Thoracic aorta (tissue), 2 donors: ENCODE measurements around the gene RANBP1. TPM values are rescaled to one million over a fixed set of nuclear protein-coding genes. Genes with fewer than 3 reads are reported as not detected.

Experiments used
- ATAC-seq: fragments of 150-250 bp; one replicate; pipeline ENCODE4 v1.8.0; 2017; ENCODE audit warnings: low read depth; ENCODE audit not compliant: insufficient number of reproducible peaks, low FRiP score
- DNase-seq: peaks from one replicate; pipeline ENCODE4 v3.0.0-alpha.2; 2020; ENCODE audit warnings: low spot score
- H3K27ac ChIP-seq, 2 donors: fragments of 200-600 bp; sonication (generic); 1 replicate in 1 of 2; 2 replicates in 1 of 2; pipeline ENCODE4 v1.5.1; 2016; ENCODE audit warnings: mild to moderate bottlenecking in 2 of 2, moderate library complexity in 2 of 2
- H3K27me3 ChIP-seq: fragments of 200-600 bp; sonication (generic); replicated peaks from 2 replicates; pipeline ENCODE4 v1.6.0; 2016; ENCODE audit warnings: mild to moderate bottlenecking; ENCODE audit not compliant: insufficient read depth
- H3K36me3 ChIP-seq: fragments of 200-600 bp; sonication (generic); one replicate; pipeline ENCODE4 v1.5.1; 2016
- H3K4me1 ChIP-seq, 2 donors: fragments of 200-600 bp; sonication (generic); 1 replicate in 1 of 2; 2 replicates in 1 of 2; pipeline versions ENCODE4 v1.5.1 to v1.6.0; 2016; ENCODE audit warnings: low read depth in 2 of 2, mild to moderate bottlenecking in 1 of 2; ENCODE audit not compliant: control insufficient read depth in 1 of 2
- H3K4me3 ChIP-seq: fragments of 200-600 bp; sonication (generic); 2 replicates; pipeline ENCODE4 v1.5.1; 2016; ENCODE audit warnings: mild to moderate bottlenecking
- H3K9me3 ChIP-seq: fragments of 200-600 bp; sonication (generic); 2 replicates; pipeline ENCODE4 v1.5.1; 2016
- CTCF ChIP-seq: fragments of 200-600 bp; sonication (generic); IDR thresholded peaks from one replicate; pipeline ENCODE4 v1.5.1; 2019; ENCODE audit warnings: antibody characterized with exemption
- total RNA-seq, 2 donors: library from RNA; depleted of rRNA; stranded (reverse); fragments of >200 nt; gene quantifications; one replicate each; pipeline versions ENCODE4 v1.1.0 to v1.2.3, GENCODE V29; 2016

The RANBP1 gene
- total RNA-seq, 2 donors from 2014 or later = 130 to 140 TPM

GRCh38 chr22:20140521-20140964 is 24.6 kb downstream of the RANBP1 start:
- Histone ChIP-seq H3K36me3 (peaks cover 4% of the 10 kb centered on the region), H3K27me3 (no peaks in the 10 kb centered on the region), H3K4me3 (no peak overlapping the region), H3K4me1 (peaks cover 24 to 35% of the 10 kb centered on the region in 2 donors), H3K27ac (no peak overlapping the region), H3K9me3 (no peaks in the 10 kb centered on the region)
- DNase-seq = no peak
- TF ChIP-seq CTCF = no peak
- ATAC-seq = no peak

DNA sequence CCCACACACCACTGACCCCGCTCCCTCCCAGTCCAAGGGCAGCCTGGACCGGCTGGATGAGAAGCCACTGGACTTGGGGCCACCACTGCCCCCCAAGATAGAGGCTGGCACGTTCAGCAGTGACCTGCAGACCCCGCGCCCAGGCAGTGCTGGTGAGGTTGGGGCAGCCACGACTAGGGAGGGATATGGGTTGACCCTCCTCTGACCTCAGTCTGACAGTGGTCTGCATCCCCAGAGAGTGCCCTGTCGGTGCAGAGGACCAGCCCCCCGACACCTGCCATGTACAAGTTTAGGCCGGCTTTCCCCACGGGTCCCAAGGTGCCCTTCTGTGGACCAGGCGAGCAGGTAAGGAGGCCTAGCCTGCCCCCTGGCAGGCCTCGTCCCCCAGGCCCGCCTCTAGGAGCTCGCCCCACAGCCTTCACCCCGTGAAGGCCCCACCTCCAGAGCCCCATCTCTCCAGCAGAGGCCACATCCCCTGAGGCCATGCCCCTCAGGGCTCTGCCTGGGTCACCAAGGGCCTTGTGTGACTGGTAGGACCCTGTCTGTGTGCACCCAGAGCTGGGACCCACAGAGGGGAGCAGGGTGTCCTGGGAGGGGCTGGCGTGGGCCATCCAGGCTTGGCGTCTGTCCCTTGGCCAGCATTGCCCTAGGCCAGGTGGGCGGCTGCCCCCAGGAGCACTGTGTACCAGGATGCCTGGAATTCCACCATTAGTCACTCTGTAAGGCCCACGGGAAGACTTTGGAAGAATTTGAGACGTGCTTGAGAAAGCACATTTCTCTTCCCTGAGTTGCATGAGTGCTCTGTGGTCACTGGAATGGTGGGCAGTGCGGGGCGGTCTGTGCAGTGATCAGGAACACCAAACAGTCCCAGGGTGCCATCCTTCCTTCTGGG is 25.5 kb downstream of the RANBP1 start:
- H3K27me3 ChIP-seq = no peaks in the 10 kb centered on the region
- H3K4me3 ChIP-seq = no peak overlapping the region
- DNase-seq (no peak), ATAC-seq (no peak)
- no peak overlapping the region for H3K27ac ChIP-seq
- H3K4me1 ChIP-seq = peaks cover 15 to 26% of the 10 kb centered on the region in 2 donors
- no peaks in the 10 kb centered on the region for H3K9me3 ChIP-seq
- TF ChIP-seq CTCF = no peak
- peaks cover 4% of the 10 kb centered on the region for H3K36me3 ChIP-seq

DNA sequence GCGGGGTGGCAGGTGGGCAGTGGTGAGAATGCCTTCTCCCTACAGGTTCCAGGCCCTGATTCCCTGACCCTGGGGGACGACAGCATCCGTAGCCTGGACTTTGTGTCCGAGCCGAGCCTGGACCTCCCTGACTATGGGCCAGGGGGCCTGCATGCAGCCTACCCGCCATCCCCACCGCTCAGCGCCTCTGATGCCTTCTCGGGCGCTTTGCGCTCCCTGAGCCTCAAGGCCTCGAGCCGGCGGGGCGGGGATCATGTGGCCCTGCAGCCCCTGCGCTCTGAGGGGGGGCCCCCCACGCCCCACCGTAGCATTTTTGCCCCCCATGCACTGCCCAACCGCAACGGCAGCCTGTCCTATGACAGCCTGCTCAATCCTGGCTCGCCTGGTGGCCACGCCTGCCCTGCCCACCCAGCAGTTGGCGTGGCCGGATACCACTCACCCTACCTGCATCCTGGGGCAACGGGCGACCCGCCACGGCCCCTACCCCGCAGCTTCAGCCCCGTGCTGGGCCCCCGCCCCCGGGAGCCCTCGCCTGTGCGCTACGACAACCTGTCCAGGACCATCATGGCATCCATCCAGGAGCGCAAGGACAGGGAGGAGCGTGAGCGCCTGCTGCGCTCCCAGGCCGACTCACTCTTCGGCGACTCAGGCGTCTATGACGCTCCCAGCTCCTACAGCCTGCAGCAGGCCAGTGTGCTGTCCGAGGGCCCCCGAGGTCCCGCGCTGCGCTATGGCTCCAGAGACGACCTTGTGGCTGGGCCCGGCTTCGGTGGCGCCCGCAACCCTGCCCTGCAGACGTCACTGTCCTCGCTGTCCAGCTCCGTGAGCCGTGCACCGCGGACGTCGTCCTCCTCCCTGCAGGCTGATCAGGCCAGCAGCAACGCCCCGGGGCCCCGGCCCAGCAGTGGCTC is 27.1 kb downstream of the RANBP1 start:
- TF ChIP-seq CTCF = no peak
- DNase-seq (no peak), ATAC-seq (no peak)
- Histone ChIP-seq H3K27me3 (no peaks in the 10 kb centered on the region), H3K27ac (no peak overlapping the region), H3K36me3 (peaks cover 4% of the 10 kb centered on the region), H3K9me3 (no peaks in the 10 kb centered on the region), H3K4me1 (peaks cover 3 to 10% of the 10 kb centered on the region in 2 donors), H3K4me3 (no peak overlapping the region)

GRCh38 chr22:20143883-20144665 is 28.2 kb downstream of the RANBP1 start:
- H3K4me1 ChIP-seq = peaks cover 0 to 4% of the 10 kb centered on the region in 2 donors
- H3K4me3 ChIP-seq = no peak overlapping the region
- no peaks in the 10 kb centered on the region for H3K9me3 ChIP-seq
- no peak for DNase-seq
- peaks cover 4% of the 10 kb centered on the region for H3K36me3 ChIP-seq
- H3K27ac ChIP-seq = no peak overlapping the region
- no peak for TF ChIP-seq CTCF
- no peaks in the 10 kb centered on the region for H3K27me3 ChIP-seq
- no peak for ATAC-seq
